HG02938 (cell line): ENCODE data around the gene COQ10A.
A peak's percentile ranks its signal among the peaks of the same experiment; 100 is the strongest.

Experiments
- ATAC-seq: cut with Tn5 transposase; IDR thresholded peaks from one replicate; pipeline ENCODE4 v1.9.1; 2021; ENCODE audit warnings: mild to moderate bottlenecking, moderate library complexity; ENCODE audit not compliant: unreplicated experiment

COQ10A gene

GRCh38 chr12:56311003-56311402 is 44.3 kb downstream of the COQ10A start:
- ATAC-seq, result no peak

GRCh38 chr12:56315249-56315621 is 48.5 kb downstream of the COQ10A start:
- ATAC-seq, result no peak

GRCh38 chr12:56315622-56316473 is 49.1 kb downstream of the COQ10A start, which contains the start of gene CNPY2:
TSS of gene CNPY2 (minus strand) at chr12:56315988. CDS start at chr12:56315217, 771 bp downstream.
- ATAC-seq, result peak; percentile 94

- ATAC-seq, result no peak
Observed at GRCh38 chr12:56317675-56318074, 50.9 kb downstream of the COQ10A start.
